Activated CD8-positive, alpha-beta T cell treated with anti-CD3 and anti-CD28 coated beads, Interleukin-2, amount 10 ng/mL, durations not matched to agents 7 days and 5 days (primary cell): ENCODE data around the gene ACBD6. TPM values are rescaled to one million over a fixed set of nuclear protein-coding genes. Genes with fewer than 3 reads are reported as not detected.

Experiments used
- ATAC-seq: fragments of 150-1000 bp; cut with Tn5 transposase; one replicate; pipeline ENCODE4 v1.10.0; 2021; ENCODE audit warnings: moderate library complexity
- CTCF ChIA-PET: fragments of 350-600 bp; sonication (Branson Sonifier 250); formaldehyde crosslinking; loops from one replicate; lab custom pipeline; 2021; ENCODE audit warnings: antibody characterized with exemption; lab: Charles Lee
- POLR2A ChIA-PET: fragments of 350-600 bp; sonication (Branson Sonifier 250); formaldehyde crosslinking; loops from one replicate; lab custom pipeline; 2021; ENCODE audit warnings: antibody characterized with exemption; lab: Charles Lee
- DNase-seq: peaks from one replicate; pipeline ENCODE4 v3.0.0-alpha.2; 2020
- H3K27ac Mint-ChIP-seq: one replicate; pipeline ENCODE4 v1.8.0; 2021; ENCODE audit warnings: mild to moderate bottlenecking, mixed read lengths
- H3K27me3 Mint-ChIP-seq: one replicate; pipeline ENCODE4 v1.8.0; 2021; ENCODE audit warnings: low read depth, mixed read lengths
- H3K36me3 Mint-ChIP-seq: one replicate; pipeline ENCODE4 v1.8.0; 2021; ENCODE audit warnings: low read depth, mixed read lengths
- H3K4me1 Mint-ChIP-seq: one replicate; pipeline ENCODE4 v1.8.0; 2021; ENCODE audit warnings: low read depth, mixed read lengths
- H3K4me3 Mint-ChIP-seq: one replicate; pipeline ENCODE4 v1.8.0; 2021; ENCODE audit warnings: mild to moderate bottlenecking, mixed read lengths
- H3K9me3 Mint-ChIP-seq: one replicate; pipeline ENCODE4 v1.8.0; 2022; ENCODE audit warnings: mixed read lengths; ENCODE audit not compliant: insufficient read depth
- total RNA-seq, 2 experiments: library from RNA; stranded (reverse); gene quantifications; one replicate each; pipeline ENCODE4 v1.2.3, GENCODE V29; 2021

ACBD6 gene
- total RNA-seq, 2 experiments from 2014 or later, result 35.7 to 37.7 TPM

DNA sequence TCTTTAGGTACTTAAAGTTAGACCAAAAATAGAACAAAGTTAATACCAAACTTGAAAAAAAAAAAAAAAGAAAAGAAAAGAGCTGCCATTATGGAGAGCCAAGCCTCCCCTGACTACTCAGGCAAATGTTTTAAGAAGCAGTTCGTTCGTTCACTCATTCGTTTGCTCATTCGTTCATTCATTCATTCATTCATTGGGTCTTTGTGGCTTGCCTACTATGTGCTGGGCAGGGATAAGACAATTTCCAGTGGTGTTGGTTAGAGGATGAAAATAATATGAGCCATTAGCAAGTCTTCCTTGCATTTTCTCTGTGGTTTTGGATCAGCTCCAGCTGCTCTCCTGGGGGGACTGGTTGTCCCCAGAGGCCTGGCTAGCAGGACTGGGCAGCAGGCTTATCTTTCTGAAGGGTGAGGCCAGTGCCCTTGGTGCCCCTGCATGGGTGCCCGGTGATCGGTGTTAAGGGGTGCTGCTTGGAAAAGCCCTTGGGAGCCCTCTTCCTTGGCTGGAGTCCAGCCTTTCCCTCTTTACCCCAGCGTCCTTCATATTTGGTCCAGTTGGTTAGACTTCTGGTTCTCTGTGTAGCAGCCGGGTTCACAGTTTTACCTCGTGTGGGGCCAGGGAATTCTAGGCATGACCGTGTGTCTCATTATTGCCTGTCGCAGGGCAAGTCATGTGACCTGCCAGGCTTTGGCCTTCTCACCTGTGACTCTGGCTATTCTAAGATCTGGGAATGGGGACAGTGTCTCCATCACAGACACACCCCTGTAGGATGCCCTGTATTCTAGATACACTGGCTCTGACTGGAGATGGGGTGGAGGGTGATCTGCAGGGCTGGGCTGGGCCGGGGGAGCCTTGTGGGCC is 239.5 kb downstream of the ACBD6 start:
- CTCF ChIA-PET, result no interaction called here
- Mint-ChIP-seq H3K4me3 (no peak overlapping the region), H3K27ac (no peak overlapping the region), H3K36me3 (no peaks in the 10 kb centered on the region), H3K4me1 (no peaks in the 10 kb centered on the region), H3K9me3 (no peaks in the 10 kb centered on the region), H3K27me3 (no peaks in the 10 kb centered on the region)
- ATAC-seq, result no peak
- DNase-seq, result no peak
- POLR2A ChIA-PET, result no interaction called here

DNA sequence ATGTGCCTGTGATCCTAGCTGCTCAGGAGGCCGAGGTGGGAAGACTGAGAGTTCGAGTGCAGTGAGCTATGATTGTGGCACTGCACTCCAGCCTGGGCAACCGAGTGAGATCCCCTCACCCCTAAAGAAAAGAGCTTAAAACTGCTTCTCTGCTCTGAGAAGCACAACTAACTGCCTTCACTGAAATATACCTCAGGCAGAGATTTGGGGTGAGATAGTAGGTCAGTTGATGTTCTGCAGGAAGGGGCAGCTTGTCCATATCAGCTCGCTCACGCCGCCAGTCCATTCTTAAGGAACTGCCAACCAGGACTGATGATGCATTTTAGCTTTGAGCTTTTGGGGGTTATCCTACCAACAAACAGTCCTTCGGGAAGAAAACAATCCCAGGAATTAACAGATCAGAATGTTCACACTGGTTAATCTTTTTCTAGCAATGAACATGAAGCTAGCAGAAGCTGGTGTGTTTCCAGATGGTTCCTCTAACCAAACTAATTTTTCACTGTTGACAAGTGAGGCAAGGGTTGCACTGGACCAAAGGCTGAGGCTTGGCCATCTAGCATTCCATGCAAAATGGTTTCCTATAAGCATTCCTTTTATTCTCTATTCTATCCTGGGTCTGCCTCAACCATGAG is 240.7 kb downstream of the ACBD6 start:
- Mint-ChIP-seq H3K36me3 (no peaks in the 10 kb centered on the region), H3K27ac (no peak overlapping the region), H3K27me3 (peaks cover 2% of the 10 kb centered on the region), H3K9me3 (no peaks in the 10 kb centered on the region), H3K4me1 (no peaks in the 10 kb centered on the region), H3K4me3 (no peak overlapping the region)
- ChIA-PET CTCF (interaction anchor here (2.4 kb wide), 1 partner anchor 9 kb away, joined by 12 read pairs; no protein-coding TSS in a partner anchor), POLR2A (interaction anchor here (0.6 to 0.9 kb wide), 2 partner anchors 9 to 27 kb away, joined by 3 to 4 read pairs; no protein-coding TSS in a partner anchor)
- ATAC-seq (no peak), DNase-seq (no peak)

DNA sequence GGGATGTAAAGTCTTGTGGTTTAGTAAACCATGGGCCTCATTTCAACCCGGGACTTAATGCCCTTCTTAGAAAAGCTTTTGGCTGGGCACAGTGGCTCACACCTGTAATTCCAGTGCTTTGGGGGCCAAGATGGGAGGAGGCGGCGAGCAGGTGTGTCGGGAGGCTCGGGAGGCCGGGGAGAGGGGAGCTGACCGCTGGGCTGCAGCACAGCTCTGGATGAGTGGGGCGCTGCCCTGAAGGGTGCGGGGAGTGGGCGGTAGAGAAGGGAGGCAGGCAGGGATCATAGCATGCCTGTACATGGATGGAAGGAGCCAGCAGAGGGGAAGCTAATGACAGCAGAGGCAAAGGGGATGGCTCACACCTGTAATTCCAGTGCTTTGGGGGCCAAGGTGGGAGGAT is 241.3 kb downstream of the ACBD6 start:
- POLR2A ChIA-PET, result interaction anchor here (0.9 kb wide), 1 partner anchor 10 kb away, joined by 3 read pairs; no protein-coding TSS in a partner anchor
- Mint-ChIP-seq H3K27me3 (peaks cover 2% of the 10 kb centered on the region), H3K36me3 (no peaks in the 10 kb centered on the region), H3K9me3 (no peaks in the 10 kb centered on the region), H3K4me3 (no peak overlapping the region), H3K4me1 (no peaks in the 10 kb centered on the region), H3K27ac (no peak overlapping the region)
- ATAC-seq, result no peak
- no peak for DNase-seq
- CTCF ChIA-PET, result interaction anchor here (2.4 kb wide), 1 partner anchor 8 kb away, joined by 12 read pairs; no protein-coding TSS in a partner anchor

DNA sequence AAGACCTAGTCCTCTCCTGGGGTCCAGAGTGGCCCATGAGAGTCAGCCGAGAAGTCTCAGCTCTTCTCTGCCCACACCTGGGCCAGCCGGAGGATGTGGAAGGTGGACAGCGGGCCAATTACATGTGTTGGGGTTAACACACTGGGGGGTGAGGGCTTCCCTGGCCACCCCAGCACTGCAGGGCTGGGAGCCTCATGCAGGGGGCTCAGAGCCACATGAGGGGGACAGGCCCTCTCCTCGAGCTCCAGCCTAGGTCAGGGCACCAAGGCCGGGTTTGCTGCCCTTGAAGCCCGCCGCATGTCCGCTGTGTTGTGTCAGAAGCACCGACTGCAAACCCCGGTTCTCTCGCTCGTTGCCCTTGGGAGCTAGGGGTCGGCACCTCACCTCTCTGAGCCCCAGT is 241.8 kb downstream of the ACBD6 start:
- ATAC-seq (no peak), DNase-seq (no peak)
- Mint-ChIP-seq H3K27me3 (peaks cover 2% of the 10 kb centered on the region), H3K9me3 (no peaks in the 10 kb centered on the region), H3K36me3 (no peaks in the 10 kb centered on the region), H3K4me1 (no peaks in the 10 kb centered on the region), H3K4me3 (no peak overlapping the region), H3K27ac (no peak overlapping the region)
- CTCF ChIA-PET, result interaction anchor here (2.4 kb wide), 1 partner anchor 8 kb away, joined by 12 read pairs; no protein-coding TSS in a partner anchor
- POLR2A ChIA-PET, result no interaction called here

DNA sequence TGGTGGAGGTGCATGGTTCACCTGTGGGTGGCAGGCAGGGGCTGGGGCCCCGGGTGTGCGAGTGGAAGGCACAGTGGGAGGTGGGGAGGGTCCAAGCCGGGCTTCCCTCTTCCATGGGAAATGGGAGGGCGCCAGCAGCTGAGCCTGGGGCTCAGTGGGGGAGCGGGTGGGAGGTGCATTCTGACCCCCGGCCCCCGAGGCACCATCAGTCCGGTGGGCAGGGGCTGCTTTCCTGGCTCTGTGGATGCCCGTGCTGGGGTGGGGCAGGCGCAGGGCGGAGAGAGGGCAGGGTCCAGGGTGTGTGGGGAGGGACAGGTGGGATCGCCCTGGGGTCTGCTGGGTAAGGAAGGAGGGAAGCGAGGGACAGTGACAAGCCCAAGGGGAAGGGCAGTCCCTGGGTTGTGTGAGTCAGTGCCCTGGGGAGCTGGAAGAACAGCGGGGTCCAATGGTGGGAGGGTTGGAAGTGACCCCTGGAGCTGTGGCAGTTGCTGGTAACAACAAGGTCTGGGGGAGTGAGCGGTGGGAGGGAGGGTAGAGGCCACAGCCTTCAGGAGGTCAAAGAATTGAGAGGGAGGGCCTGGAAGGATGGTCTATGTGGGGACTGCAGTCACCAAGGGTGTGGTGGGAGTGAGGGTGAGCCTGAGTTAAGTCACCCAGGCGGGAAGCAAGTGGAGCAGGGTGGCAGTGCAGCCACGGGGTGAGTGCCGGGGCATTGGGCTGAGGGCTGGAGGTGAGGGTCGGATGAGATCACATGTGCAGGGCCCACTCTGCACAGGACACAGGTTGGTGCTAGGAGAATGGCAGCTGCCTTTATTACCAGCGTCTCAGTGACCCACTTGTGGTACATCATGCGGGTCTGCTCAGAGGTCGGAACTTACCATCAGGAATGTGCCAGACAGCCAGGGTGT is 242.7 kb downstream of the ACBD6 start:
- ChIA-PET POLR2A (no interaction called here), CTCF (interaction anchor here (0.7 to 2.4 kb wide), 2 partner anchors 7 to 79 kb away, joined by 3 to 12 read pairs; no protein-coding TSS in a partner anchor)
- Mint-ChIP-seq H3K27ac (no peak overlapping the region), H3K9me3 (no peaks in the 10 kb centered on the region), H3K36me3 (no peaks in the 10 kb centered on the region), H3K27me3 (peaks cover 2% of the 10 kb centered on the region), H3K4me3 (no peak overlapping the region), H3K4me1 (no peaks in the 10 kb centered on the region)
- ATAC-seq (no peak), DNase-seq (no peak)

DNA sequence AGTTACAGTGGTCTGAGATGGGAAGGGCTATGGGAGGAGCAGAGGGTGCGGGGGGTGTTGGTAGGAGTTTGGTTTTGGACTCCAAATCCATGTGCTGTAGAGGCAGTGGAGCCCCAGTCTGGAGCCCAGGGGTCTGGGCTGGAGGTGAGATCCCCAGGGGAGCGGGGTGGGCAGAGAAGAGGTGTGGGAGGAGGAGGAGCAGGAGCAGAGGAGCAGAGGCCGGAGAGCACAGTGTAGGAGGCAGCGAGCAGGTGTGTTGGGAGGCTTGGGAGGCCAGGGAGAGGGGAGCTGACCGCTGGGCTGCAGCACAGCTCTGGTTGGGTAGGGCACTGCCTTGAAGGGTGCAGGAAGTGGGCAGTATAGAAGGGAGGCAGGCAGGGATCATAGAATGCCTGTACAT is 243.4 kb downstream of the ACBD6 start:
- ChIA-PET POLR2A (no interaction called here), CTCF (interaction anchor here (0.7 kb wide), 1 partner anchor 78 kb away, joined by 3 read pairs; no protein-coding TSS in a partner anchor)
- Mint-ChIP-seq H3K27ac (no peak overlapping the region), H3K4me3 (no peak overlapping the region), H3K4me1 (no peaks in the 10 kb centered on the region), H3K27me3 (peaks cover 2% of the 10 kb centered on the region), H3K36me3 (no peaks in the 10 kb centered on the region), H3K9me3 (no peaks in the 10 kb centered on the region)
- DNase-seq (no peak), ATAC-seq (no peak)

DNA sequence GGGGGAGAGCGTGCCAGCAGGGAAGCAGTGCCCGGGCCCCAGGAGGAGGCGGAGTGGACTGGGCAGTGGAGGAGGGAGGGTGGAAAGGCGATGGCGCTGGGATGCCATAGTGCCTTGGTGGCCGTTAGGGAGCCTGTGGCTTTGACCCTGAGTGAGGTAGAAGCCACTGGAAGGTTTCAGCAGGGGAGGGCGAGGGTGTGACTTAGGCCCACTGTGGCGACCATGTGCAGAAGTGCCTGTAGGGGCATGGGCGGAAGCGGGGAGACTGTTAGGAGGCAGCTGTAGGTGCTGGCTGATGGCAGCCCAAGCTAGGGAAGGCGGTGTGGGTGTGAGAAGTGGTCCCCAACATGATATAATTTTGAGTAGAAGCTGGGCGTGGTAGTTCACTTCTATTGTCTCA is 244.1 kb downstream of the ACBD6 start:
- H3K27ac Mint-ChIP-seq, result no peak overlapping the region
- H3K4me3 Mint-ChIP-seq, result no peak overlapping the region
- no peaks in the 10 kb centered on the region for H3K9me3 Mint-ChIP-seq
- ATAC-seq (no peak), DNase-seq (no peak)
- no peaks in the 10 kb centered on the region for H3K36me3 Mint-ChIP-seq
- H3K27me3 Mint-ChIP-seq, result peaks cover 2% of the 10 kb centered on the region
- CTCF ChIA-PET, result no interaction called here
- H3K4me1 Mint-ChIP-seq, result no peaks in the 10 kb centered on the region
- POLR2A ChIA-PET, result no interaction called here

DNA sequence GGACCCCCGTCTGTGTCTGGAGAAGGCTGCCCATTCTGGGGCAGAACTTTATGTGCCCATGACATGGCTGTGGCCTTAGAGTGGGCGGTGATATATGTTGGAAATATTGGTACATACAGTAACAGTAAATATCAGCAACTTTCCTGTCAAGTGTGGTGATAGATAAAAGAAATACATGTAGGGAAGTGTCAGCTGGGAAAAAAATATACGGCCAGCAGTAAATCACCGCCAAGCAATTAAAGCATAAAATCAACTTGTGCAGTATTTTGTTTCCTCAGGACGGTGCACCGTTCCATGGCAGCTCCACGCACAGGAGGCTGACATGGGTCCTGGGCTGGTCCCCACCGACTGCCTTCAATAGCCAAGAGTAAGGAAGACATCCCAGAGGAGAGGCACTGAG is 244.9 kb downstream of the ACBD6 start:
- no peaks in the 10 kb centered on the region for H3K36me3 Mint-ChIP-seq
- no peak overlapping the region for H3K27ac Mint-ChIP-seq
- ChIA-PET CTCF (no interaction called here), POLR2A (no interaction called here)
- no peak overlapping the region for H3K4me3 Mint-ChIP-seq
- peaks cover 2% of the 10 kb centered on the region for H3K27me3 Mint-ChIP-seq
- H3K9me3 Mint-ChIP-seq, result no peaks in the 10 kb centered on the region
- H3K4me1 Mint-ChIP-seq, result no peaks in the 10 kb centered on the region
- DNase-seq, result no peak
- no peak for ATAC-seq

DNA sequence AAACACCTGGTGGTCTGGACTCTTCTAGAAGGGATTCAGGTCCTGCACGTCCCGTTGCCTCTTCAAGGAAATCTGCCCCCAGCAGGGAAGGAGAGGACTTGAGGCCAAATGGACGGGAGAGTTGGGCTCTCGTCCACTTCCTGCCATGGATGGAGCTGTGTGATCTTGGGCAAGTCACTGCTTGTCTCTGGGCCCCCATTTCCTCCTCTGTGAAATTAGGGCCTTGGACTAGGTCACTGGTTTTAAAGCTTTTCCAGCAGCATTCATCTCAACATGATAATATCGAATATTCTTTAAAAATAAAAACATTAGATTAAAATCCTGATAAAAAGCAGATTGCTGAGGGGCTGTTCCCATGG is 245.4 kb downstream of the ACBD6 start:
- Mint-ChIP-seq H3K4me1 (no peaks in the 10 kb centered on the region), H3K27ac (no peak overlapping the region), H3K9me3 (no peaks in the 10 kb centered on the region), H3K36me3 (no peaks in the 10 kb centered on the region), H3K4me3 (no peak overlapping the region), H3K27me3 (peaks cover 2% of the 10 kb centered on the region)
- POLR2A ChIA-PET, result no interaction called here
- ATAC-seq (no peak), DNase-seq (no peak)
- CTCF ChIA-PET, result no interaction called here

DNA sequence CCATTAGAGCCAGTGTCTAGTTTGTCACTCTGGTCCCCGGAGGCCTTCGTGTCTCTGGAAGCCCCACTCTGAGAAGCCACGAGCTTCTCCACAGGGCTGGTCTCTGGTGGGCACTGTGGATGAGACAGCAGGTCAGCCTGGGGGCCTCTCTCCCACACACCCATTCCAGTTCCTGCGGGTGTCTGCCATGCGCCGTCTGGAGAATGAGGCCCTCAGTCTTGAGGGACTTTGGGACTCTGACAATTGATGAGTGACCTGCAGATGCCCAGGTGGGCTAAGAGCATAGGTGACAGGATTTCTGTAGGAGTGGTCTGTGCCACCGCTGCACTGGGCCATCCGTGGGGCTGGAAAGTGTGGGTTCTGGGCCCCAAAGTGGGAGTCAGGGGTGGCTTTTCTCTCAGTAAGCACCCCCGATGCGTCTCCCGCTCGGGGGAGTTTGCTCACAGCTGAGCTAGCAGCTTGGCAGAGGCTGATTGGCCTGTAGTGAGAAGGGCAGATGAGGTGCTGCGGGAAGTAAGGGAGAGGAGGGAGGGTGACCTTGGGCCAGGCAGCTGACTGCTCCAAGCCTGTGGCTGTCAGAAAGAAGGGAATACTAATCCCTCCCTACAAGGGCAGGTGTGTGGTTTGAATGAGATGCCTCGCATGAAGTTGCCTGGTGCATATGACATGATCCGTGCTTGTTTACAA is 245.9 kb downstream of the ACBD6 start:
- ChIA-PET POLR2A (no interaction called here), CTCF (no interaction called here)
- peaks cover 2% of the 10 kb centered on the region for H3K27me3 Mint-ChIP-seq
- DNase-seq (no peak), ATAC-seq (no peak)
- H3K4me3 Mint-ChIP-seq, result no peak overlapping the region
- H3K36me3 Mint-ChIP-seq, result no peaks in the 10 kb centered on the region
- H3K27ac Mint-ChIP-seq, result no peak overlapping the region
- H3K4me1 Mint-ChIP-seq, result no peaks in the 10 kb centered on the region
- H3K9me3 Mint-ChIP-seq, result no peaks in the 10 kb centered on the region
